HAP-1 (cell line): ENCODE data around the gene NHLRC1.

Source experiments
- DNase-seq, 2 experiments: peaks; one replicate each; pipeline ENCODE4 v3.0.0-alpha.2; 2016 to 2020; ENCODE audit warnings: low spot score in 2 of 2
- H3K27me3 ChIP-seq: fragments of 250-450 bp; sonication (Bioruptor Pico); 2 replicates; pipeline ENCODE4 v1.5.1; 2020; ENCODE audit warnings: low read depth, mild to moderate bottlenecking, moderate library complexity
- H3K36me3 ChIP-seq: fragments of 250-450 bp; sonication (Bioruptor Pico); replicated peaks from 2 replicates; pipeline ENCODE4 v1.5.1; 2020; ENCODE audit warnings: mild to moderate bottlenecking
- H3K4me1 ChIP-seq: fragments of 250-450 bp; sonication (Bioruptor Pico); 2 replicates; pipeline ENCODE4 v1.5.1; 2020; ENCODE audit warnings: mild to moderate bottlenecking
- H3K4me3 ChIP-seq: fragments of 250-450 bp; sonication (Bioruptor Pico); 2 replicates; pipeline ENCODE4 v1.5.1; 2020; ENCODE audit warnings: mild to moderate bottlenecking, moderate library complexity
- H3K9me3 ChIP-seq: fragments of 250-450 bp; sonication (Bioruptor Pico); 2 replicates; pipeline ENCODE4 v1.5.1; 2020; ENCODE audit warnings: mild to moderate bottlenecking, moderate library complexity
- in situ Hi-C: fragments of 300-500 bp; cut with MboI; formaldehyde crosslinking; loops from 3 replicates; pipeline ENCODE4 v1.14.3; 2020; ENCODE audit warnings: low sequenced_read_pairs, inconsistent platforms, mixed read lengths

The NHLRC1 gene

GRCh38 chr6:18122128-18123093 is at the start of gene NHLRC1:
TSS of gene NHLRC1 (minus strand) at chr6:18122677. CDS start at chr6:18122606, 71 bp downstream.
- no peak within 1 kb of the TSS for H3K4me3 ChIP-seq
- H3K36me3 ChIP-seq, result no peaks in the 10 kb centered on the region
- in situ Hi-C loops, result no loop called here
- H3K27me3 ChIP-seq, result no peaks in the 10 kb centered on the region
- no peaks in the 10 kb centered on the region for H3K4me1 ChIP-seq
- no peak for DNase-seq
- H3K9me3 ChIP-seq, result no peaks in the 10 kb centered on the region

GRCh38 chr6:18171871-18172270 is 49.4 kb upstream of the NHLRC1 start:
- in situ Hi-C loops, result no loop called here

GRCh38 chr6:18168264-18168663 is 45.8 kb upstream of the NHLRC1 start:
- H3K4me1 ChIP-seq, result no peaks in the 10 kb centered on the region

More at GRCh38 chr6:18171871-18172270, 49.4 kb upstream of the NHLRC1 start:
- DNase-seq, result no peak
- H3K4me1 ChIP-seq, result no peaks in the 10 kb centered on the region
- no peaks in the 10 kb centered on the region for H3K27me3 ChIP-seq
- no peak overlapping the region for H3K4me3 ChIP-seq
- peaks cover 15% of the 10 kb centered on the region for H3K36me3 ChIP-seq
- H3K9me3 ChIP-seq, result no peaks in the 10 kb centered on the region

GRCh38 chr6:18166312-18167036 is 44.0 kb upstream of the NHLRC1 start:
- H3K9me3 ChIP-seq, result no peaks in the 10 kb centered on the region
- no peak overlapping the region for H3K4me3 ChIP-seq
- in situ Hi-C loops, result no loop called here
- H3K4me1 ChIP-seq, result no peaks in the 10 kb centered on the region
- no peaks in the 10 kb centered on the region for H3K27me3 ChIP-seq
- no peak for DNase-seq
- H3K36me3 ChIP-seq, result peaks cover 22% of the 10 kb centered on the region

More at GRCh38 chr6:18168264-18168663, 45.8 kb upstream of the NHLRC1 start:
- H3K27me3 ChIP-seq, result no peaks in the 10 kb centered on the region
- no peaks in the 10 kb centered on the region for H3K9me3 ChIP-seq
- in situ Hi-C loops, result no loop called here
- peaks cover 22% of the 10 kb centered on the region for H3K36me3 ChIP-seq
- no peak overlapping the region for H3K4me3 ChIP-seq
- DNase-seq, result no peak

- H3K4me3 ChIP-seq, result no peak overlapping the region
- peaks cover 22% of the 10 kb centered on the region for H3K36me3 ChIP-seq
- DNase-seq, result no peak
- in situ Hi-C loops, result no loop called here
- H3K9me3 ChIP-seq, result no peaks in the 10 kb centered on the region
- H3K27me3 ChIP-seq, result no peaks in the 10 kb centered on the region
- no peaks in the 10 kb centered on the region for H3K4me1 ChIP-seq
Observed at GRCh38 chr6:18165751-18166150, 43.3 kb upstream of the NHLRC1 start.

GRCh38 chr6:18162401-18162800 is 39.9 kb upstream of the NHLRC1 start:
- DNase-seq, result no peak
- Histone ChIP-seq H3K36me3 (peaks cover 16% of the 10 kb centered on the region), H3K27me3 (no peaks in the 10 kb centered on the region), H3K4me3 (no peak overlapping the region), H3K9me3 (no peaks in the 10 kb centered on the region), H3K4me1 (no peaks in the 10 kb centered on the region)
- in situ Hi-C loops, result no loop called here

GRCh38 chr6:18161431-18161830 is 39.0 kb upstream of the NHLRC1 start:
- no peaks in the 10 kb centered on the region for H3K27me3 ChIP-seq
- no peak overlapping the region for H3K4me3 ChIP-seq
- no peak for DNase-seq
- no peaks in the 10 kb centered on the region for H3K4me1 ChIP-seq
- H3K9me3 ChIP-seq, result no peaks in the 10 kb centered on the region
- in situ Hi-C loops, result no loop called here
- peaks cover 16% of the 10 kb centered on the region for H3K36me3 ChIP-seq

GRCh38 chr6:18160911-18161310 is 38.4 kb upstream of the NHLRC1 start:
- no peaks in the 10 kb centered on the region for H3K9me3 ChIP-seq
- H3K4me1 ChIP-seq, result no peaks in the 10 kb centered on the region
- in situ Hi-C loops, result no loop called here
- peaks cover 13% of the 10 kb centered on the region for H3K36me3 ChIP-seq
- no peak for DNase-seq
- no peak overlapping the region for H3K4me3 ChIP-seq
- H3K27me3 ChIP-seq, result no peaks in the 10 kb centered on the region

GRCh38 chr6:18155864-18156421 is 33.5 kb upstream of the NHLRC1 start:
- Histone ChIP-seq H3K4me1 (peaks cover 3% of the 10 kb centered on the region), H3K9me3 (no peaks in the 10 kb centered on the region), H3K4me3 (peak overlapping the region; percentile 86), H3K27me3 (no peaks in the 10 kb centered on the region), H3K36me3 (no peaks in the 10 kb centered on the region)
- DNase-seq, result peak; percentile 59 to 71
- in situ Hi-C loops, result no loop called here

GRCh38 chr6:18155150-18155863 is 32.8 kb upstream of the NHLRC1 start, which contains the start of gene KDM1B:
TSS of gene KDM1B (plus strand) at chr6:18155422. CDS start at chr6:18159896, 4,474 bp downstream.
- in situ Hi-C loops, result no loop called here
- Histone ChIP-seq H3K4me3 (peak within 1 kb of the TSS; percentile 86), H3K36me3 (no peaks in the 10 kb centered on the region), H3K9me3 (no peaks in the 10 kb centered on the region), H3K27me3 (no peaks in the 10 kb centered on the region), H3K4me1 (peaks cover 3% of the 10 kb centered on the region)
- DNase-seq, result peak; percentile 95 to 99

GRCh38 chr6:18154507-18155149 is 32.2 kb upstream of the NHLRC1 start, which contains the start of gene TPMT:
TSS of gene TPMT (minus strand) at chr6:18155077. CDS start at chr6:18149127, 5,950 bp downstream.
- Histone ChIP-seq H3K27me3 (no peaks in the 10 kb centered on the region), H3K4me1 (peaks cover 3% of the 10 kb centered on the region), H3K36me3 (no peaks in the 10 kb centered on the region), H3K9me3 (no peaks in the 10 kb centered on the region), H3K4me3 (peak within 1 kb of the TSS; percentile 86)
- in situ Hi-C loops, result no loop called here
- DNase-seq, result peak in 1 of 2 experiments; percentile 32

- Histone ChIP-seq H3K4me1 (peaks cover 3% of the 10 kb centered on the region), H3K4me3 (no peak overlapping the region), H3K36me3 (no peaks in the 10 kb centered on the region), H3K9me3 (no peaks in the 10 kb centered on the region), H3K27me3 (no peaks in the 10 kb centered on the region)
- in situ Hi-C loops, result no loop called here
- DNase-seq, result no peak
Observed at GRCh38 chr6:18153311-18153703, 30.8 kb upstream of the NHLRC1 start.

- in situ Hi-C loops, result no loop called here
- Histone ChIP-seq H3K36me3 (no peaks in the 10 kb centered on the region), H3K4me1 (peaks cover 3% of the 10 kb centered on the region), H3K4me3 (no peak overlapping the region), H3K27me3 (no peaks in the 10 kb centered on the region), H3K9me3 (no peaks in the 10 kb centered on the region)
- no peak for DNase-seq
Observed at GRCh38 chr6:18151801-18152200, 29.3 kb upstream of the NHLRC1 start.
